Skeletal muscle tissue (tissue), 4 donors: ENCODE results near the gene CGREF1. TPM values are rescaled to one million over a fixed set of nuclear protein-coding genes. Genes with fewer than 3 reads are reported as not detected.

Experiments used
- H3K27ac ChIP-seq: one replicate; pipeline ENCODE4 v1.7.0; 2013; ENCODE audit warnings: mild to moderate bottlenecking, low read depth, low read length, inconsistent platforms
- H3K27me3 ChIP-seq, 3 donors: one replicate each; pipeline ENCODE4 v1.7.0; 2013; ENCODE audit warnings: low read length in 3 of 3; ENCODE audit not compliant: control insufficient read depth in 3 of 3, insufficient read depth in 3 of 3
- H3K36me3 ChIP-seq, 3 donors: one replicate each; pipeline ENCODE4 v1.7.0; 2013; ENCODE audit warnings: low read length in 3 of 3; ENCODE audit not compliant: control insufficient read depth in 3 of 3, insufficient read depth in 3 of 3
- H3K4me1 ChIP-seq, 3 donors: one replicate each; pipeline ENCODE4 v1.7.0; 2013; ENCODE audit warnings: low read length in 3 of 3, mild to moderate bottlenecking in 3 of 3; ENCODE audit not compliant: control insufficient read depth in 3 of 3, insufficient read depth in 3 of 3
- H3K4me3 ChIP-seq, 3 donors: one replicate each; pipeline ENCODE4 v1.7.0; 2013; ENCODE audit warnings: low read length in 3 of 3
- H3K9ac ChIP-seq, 3 donors: one replicate each; pipeline ENCODE4 v1.7.0; 2013; ENCODE audit warnings: low read length in 3 of 3, mild to moderate bottlenecking in 3 of 3, moderate library complexity in 2 of 3, low read depth in 1 of 3
- H3K9me3 ChIP-seq, 3 donors: one replicate each; pipeline ENCODE4 v1.7.0; 2013; ENCODE audit warnings: low read length in 3 of 3; ENCODE audit not compliant: control insufficient read depth in 3 of 3
- total RNA-seq: library from RNA; depleted of rRNA; stranded (reverse); fragments of >200 nt; gene quantifications from one replicate; pipeline ENCODE4 v1.2.3, GENCODE V29; 2014
- donor health status: Osteomylitis.

Gene CGREF1
- total RNA-seq, 1 donor from 2014 or later, result 2.1 TPM

GRCh38 chr2:27152796-27153464, 34.0 kb upstream of the CGREF1 start:
- Histone ChIP-seq H3K9me3 (no peaks in the 10 kb centered on the region), H3K27ac (no peak overlapping the region), H3K4me3 (no peak overlapping the region)

DNA sequence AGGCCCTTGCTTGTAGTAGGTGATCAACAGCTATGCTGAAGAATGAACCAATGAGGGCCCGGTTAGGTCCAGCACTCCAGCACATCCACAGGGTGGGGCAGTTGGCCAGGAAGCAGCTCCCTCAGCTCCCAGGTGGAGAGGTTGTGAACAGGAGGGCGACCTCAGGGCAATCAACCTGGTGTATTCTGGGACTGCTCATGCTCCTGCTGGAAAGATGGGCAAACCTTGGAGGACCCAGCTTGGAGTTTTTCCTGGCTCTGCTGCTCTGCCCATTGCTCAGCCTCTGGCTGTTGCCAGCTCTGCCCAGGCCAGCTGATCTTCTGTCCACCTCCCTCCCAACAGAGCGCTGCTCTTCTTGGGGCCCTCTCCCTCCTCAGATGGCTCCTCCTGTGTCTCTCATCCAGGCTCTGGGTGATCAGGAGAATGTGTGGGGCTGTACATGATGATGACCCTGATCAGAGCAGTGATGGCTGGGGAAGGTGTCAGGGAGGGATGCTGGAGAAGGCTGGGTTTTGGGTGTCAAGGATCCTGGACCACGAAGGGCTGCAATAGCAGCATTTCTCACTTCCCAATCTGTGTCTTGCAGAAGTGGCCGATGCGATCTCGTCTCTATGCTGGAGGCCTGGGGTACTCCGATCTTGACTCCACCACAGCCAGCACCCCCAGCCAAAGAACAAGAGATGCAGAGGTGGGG, 33.3 kb upstream of the CGREF1 start:
- Histone ChIP-seq H3K4me3 (no peak overlapping the region), H3K9me3 (no peaks in the 10 kb centered on the region), H3K9ac (no peak overlapping the region), H3K4me1 (peaks cover 0 to 19% (median 3%) of the 10 kb centered on the region in 3 donors), H3K36me3 (no peaks in the 10 kb centered on the region), H3K27me3 (peaks cover 0 to 4% (median 0%) of the 10 kb centered on the region in 3 donors), H3K27ac (no peak overlapping the region)

More at GRCh38 chr2:27152796-27153464, 34.0 kb upstream of the CGREF1 start:
- Histone ChIP-seq H3K27me3 (peaks cover 0 to 4% (median 0%) of the 10 kb centered on the region in 3 donors), H3K4me1 (peaks cover 0 to 19% (median 3%) of the 10 kb centered on the region in 3 donors), H3K9ac (no peak overlapping the region), H3K36me3 (no peaks in the 10 kb centered on the region)

GRCh38 chr2:27150639-27151230, 31.8 kb upstream of the CGREF1 start:
- H3K4me1 ChIP-seq, result peaks cover 0 to 19% (median 3%) of the 10 kb centered on the region in 3 donors
- H3K27me3 ChIP-seq, result peaks cover 0 to 4% (median 0%) of the 10 kb centered on the region in 3 donors
- no peak overlapping the region for H3K9ac ChIP-seq
- no peaks in the 10 kb centered on the region for H3K9me3 ChIP-seq
- no peaks in the 10 kb centered on the region for H3K36me3 ChIP-seq
- no peak overlapping the region for H3K27ac ChIP-seq
- no peak overlapping the region for H3K4me3 ChIP-seq

GRCh38 chr2:27149570-27150405, 30.9 kb upstream of the CGREF1 start:
- H3K36me3 ChIP-seq, result no peaks in the 10 kb centered on the region
- no peak overlapping the region for H3K27ac ChIP-seq
- H3K4me1 ChIP-seq, result peaks cover 0 to 19% (median 3%) of the 10 kb centered on the region in 3 donors
- no peak overlapping the region for H3K9ac ChIP-seq
- no peak overlapping the region for H3K4me3 ChIP-seq
- H3K27me3 ChIP-seq, result peaks cover 0 to 4% (median 0%) of the 10 kb centered on the region in 3 donors
- no peaks in the 10 kb centered on the region for H3K9me3 ChIP-seq

- no peak within 1 kb of the TSS for H3K27ac ChIP-seq
- peaks cover 0 to 4% (median 0%) of the 10 kb centered on the region in 3 donors for H3K27me3 ChIP-seq
- no peak within 1 kb of the TSS for H3K4me3 ChIP-seq
- no peaks in the 10 kb centered on the region for H3K36me3 ChIP-seq
- peaks cover 0 to 19% (median 3%) of the 10 kb centered on the region in 3 donors for H3K4me1 ChIP-seq
- no peaks in the 10 kb centered on the region for H3K9me3 ChIP-seq
- no peak within 1 kb of the TSS for H3K9ac ChIP-seq
These were observed 30.0 kb upstream of the CGREF1 start, which contains the start of gene TCF23 for GRCh38 chr2:27148801-27149439. TSS of gene TCF23 (plus strand) at chr2:27149004. CDS start at chr2:27149134, 130 bp downstream.

GRCh38 chr2:27147935-27148334, 29.0 kb upstream of the CGREF1 start:
- Histone ChIP-seq H3K27me3 (peaks cover 0 to 4% (median 0%) of the 10 kb centered on the region in 3 donors), H3K36me3 (no peaks in the 10 kb centered on the region), H3K27ac (no peak overlapping the region), H3K9me3 (no peaks in the 10 kb centered on the region), H3K4me1 (peaks cover 0 to 19% (median 3%) of the 10 kb centered on the region in 3 donors), H3K4me3 (no peak overlapping the region), H3K9ac (no peak overlapping the region)

DNA sequence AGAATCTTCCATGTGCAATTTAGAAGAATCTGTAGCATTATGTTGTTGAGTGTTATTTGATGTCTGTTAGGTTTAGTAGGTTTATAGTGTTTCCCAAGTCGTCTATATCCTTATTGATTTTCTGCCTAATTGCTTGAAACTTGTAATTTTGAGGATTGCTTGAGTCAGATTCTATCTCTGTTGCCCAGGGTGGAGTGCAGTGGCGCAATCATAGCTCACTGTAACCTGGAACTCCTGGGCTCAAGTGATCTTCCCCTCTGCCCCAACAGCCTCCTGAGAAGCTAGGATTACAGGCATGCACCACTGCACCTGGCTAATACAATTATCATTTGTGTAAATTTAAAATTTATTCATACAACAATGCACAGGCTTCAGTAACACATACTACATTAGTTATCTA, 26.8 kb upstream of the CGREF1 start:
- H3K9me3 ChIP-seq, result no peaks in the 10 kb centered on the region
- H3K4me1 ChIP-seq, result peaks cover 0 to 19% (median 3%) of the 10 kb centered on the region in 3 donors
- H3K27ac ChIP-seq, result no peak overlapping the region
- no peaks in the 10 kb centered on the region for H3K36me3 ChIP-seq
- H3K4me3 ChIP-seq, result no peak overlapping the region
- H3K9ac ChIP-seq, result no peak overlapping the region
- no peaks in the 10 kb centered on the region for H3K27me3 ChIP-seq

DNA sequence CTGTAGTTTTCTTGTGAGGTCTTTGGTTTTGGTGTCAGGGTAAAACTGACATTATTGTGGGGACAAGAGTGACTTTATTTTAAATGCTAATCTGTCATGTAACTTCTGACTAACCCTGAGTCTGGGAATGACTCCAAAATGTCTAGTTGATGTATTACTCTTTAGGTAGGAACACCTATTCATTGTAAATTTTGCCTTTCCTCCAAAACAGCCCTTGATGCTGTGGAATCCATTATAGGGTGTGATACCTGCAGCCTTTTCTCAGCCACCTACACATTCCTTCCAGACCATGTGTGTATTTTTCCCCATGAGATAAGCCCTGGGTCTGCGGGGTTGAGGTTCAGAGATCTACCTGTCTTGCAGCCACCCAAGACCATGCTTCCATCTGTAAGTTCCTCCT, 24.4 kb upstream of the CGREF1 start:
- H3K4me1 ChIP-seq, result no peaks in the 10 kb centered on the region
- H3K9ac ChIP-seq, result no peak overlapping the region
- no peak overlapping the region for H3K27ac ChIP-seq
- no peak overlapping the region for H3K4me3 ChIP-seq
- no peaks in the 10 kb centered on the region for H3K36me3 ChIP-seq
- no peaks in the 10 kb centered on the region for H3K27me3 ChIP-seq
- H3K9me3 ChIP-seq, result no peaks in the 10 kb centered on the region

DNA sequence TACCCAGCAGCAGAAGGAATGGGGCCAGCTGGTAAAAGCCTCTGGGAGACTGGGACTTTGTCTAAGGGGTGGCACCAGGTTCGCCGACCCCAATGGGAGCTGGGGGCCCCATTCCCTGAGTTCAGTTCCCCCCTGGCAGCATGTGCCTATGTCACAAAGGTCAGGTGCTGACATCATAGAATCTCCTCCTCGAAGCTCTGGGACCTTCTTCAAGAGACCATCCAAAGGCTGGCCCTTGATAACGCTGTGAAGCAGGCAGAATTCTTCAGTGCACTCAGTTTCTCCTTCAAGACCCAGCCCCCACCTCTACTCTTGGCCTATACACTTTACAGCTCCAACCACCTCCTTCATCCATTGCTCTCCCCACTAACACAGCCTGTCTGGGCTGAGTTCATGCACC, 20.4 kb upstream of the CGREF1 start, which contains the start of gene PRR30:
Gene PRR30 (minus strand): TSS at position 101 of the 400 bp plus-strand sequence. CDS start 1,081 bp downstream, outside the sequence.
- Histone ChIP-seq H3K4me1 (peaks cover 0 to 3% (median 0%) of the 10 kb centered on the region in 3 donors), H3K9me3 (no peaks in the 10 kb centered on the region), H3K27ac (no peak within 1 kb of the TSS), H3K9ac (no peak within 1 kb of the TSS), H3K36me3 (no peaks in the 10 kb centered on the region), H3K4me3 (no peak within 1 kb of the TSS), H3K27me3 (no peaks in the 10 kb centered on the region)
